GM08714 (cell line): ENCODE measurements around the gene CSF3R.
"Not testable (repeated sequence)": the region's sequence is repeated elsewhere in the genome, so short reads cannot be mapped to it uniquely, and the experiment has no call there.

ENCODE experiments used
- H3K4me3 ChIP-seq: fragments of 200-500 bp; sonication (Bioruptor generic); 2 replicates; pipeline ENCODE4 v1.5.1; 2014; ENCODE audit warnings: mild to moderate bottlenecking, low read length, inconsistent platforms
- ZNF274 ChIP-seq: IDR thresholded peaks from 2 replicates; pipeline ENCODE4 v1.6.1; 2012; ENCODE audit warnings: mild to moderate bottlenecking, low read depth, low read length

CSF3R gene

GRCh38 chr1:36481771-36482723 lies 666 bp downstream of the CSF3R start:
- no peak for TF ChIP-seq ZNF274
- H3K4me3 ChIP-seq, result no peak overlapping the region

- TF ChIP-seq ZNF274, result no peak
- no peak overlapping the region for H3K4me3 ChIP-seq
Measured at GRCh38 chr1:36481091-36481490, 1.6 kb downstream of the CSF3R start.

GRCh38 chr1:36480161-36480560 lies 2.6 kb downstream of the CSF3R start:
- no peak for TF ChIP-seq ZNF274
- no peak overlapping the region for H3K4me3 ChIP-seq

- TF ChIP-seq ZNF274, result no peak
- H3K4me3 ChIP-seq, result no peak overlapping the region
Measured at GRCh38 chr1:36479505-36480051, 3.1 kb downstream of the CSF3R start.

- H3K4me3 ChIP-seq, result not testable (repeated sequence)
Measured at GRCh38 chr1:36477615-36478014, 5.1 kb downstream of the CSF3R start.

GRCh38 chr1:36476945-36477344 lies 5.8 kb downstream of the CSF3R start:
- no peak for TF ChIP-seq ZNF274
- H3K4me3 ChIP-seq, result no peak overlapping the region

- H3K4me3 ChIP-seq, result no peak overlapping the region
- TF ChIP-seq ZNF274, result no peak
Measured at GRCh38 chr1:36475910-36476604, 6.7 kb downstream of the CSF3R start.

GRCh38 chr1:36475341-36475740 lies 7.4 kb downstream of the CSF3R start:
- H3K4me3 ChIP-seq, result no peak overlapping the region
- no peak for TF ChIP-seq ZNF274

DNA sequence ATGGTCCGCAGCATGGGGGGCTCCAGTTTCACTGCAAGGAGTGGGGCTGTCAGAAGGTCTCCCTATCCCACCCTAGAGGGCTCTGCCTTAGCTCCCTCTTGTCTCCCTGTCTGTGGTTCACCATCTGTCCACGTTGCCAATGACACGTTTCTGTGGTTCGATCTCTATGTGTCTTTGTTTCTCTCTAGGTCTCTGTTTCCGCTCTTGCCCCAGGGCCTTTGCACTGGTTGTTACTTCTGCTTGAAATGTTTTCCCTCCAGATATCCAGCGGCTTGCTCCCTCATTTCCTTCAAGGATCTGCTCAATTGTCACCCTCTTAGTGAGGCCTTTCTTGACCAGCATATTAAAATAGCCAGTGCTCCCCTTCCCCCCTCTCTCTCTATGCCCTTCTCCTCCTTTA lies 10.1 kb downstream of the CSF3R start:
- no peak overlapping the region for H3K4me3 ChIP-seq
- TF ChIP-seq ZNF274, result no peak

GRCh38 chr1:36471830-36472641 lies 10.7 kb downstream of the CSF3R start:
- TF ChIP-seq ZNF274, result no peak
- no peak overlapping the region for H3K4me3 ChIP-seq

DNA sequence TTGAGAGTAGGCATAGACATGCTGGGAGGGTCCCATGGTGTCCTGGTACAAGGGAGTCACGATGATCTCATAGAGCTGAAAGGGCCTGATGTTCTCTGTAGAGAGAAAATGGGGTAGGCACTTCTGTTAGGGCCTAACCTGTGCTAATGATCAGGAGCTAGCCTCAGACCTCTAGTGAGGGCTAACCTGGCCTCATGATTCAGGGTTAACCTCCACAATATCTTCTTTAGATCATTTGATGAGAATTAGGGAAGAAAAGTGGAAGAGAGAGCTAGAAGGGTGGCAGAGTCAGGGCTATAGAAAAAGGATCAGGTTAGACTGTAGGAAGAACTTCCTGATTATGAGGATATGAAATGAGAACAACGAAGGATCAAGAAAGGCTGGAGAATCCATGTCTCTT lies 13.6 kb downstream of the CSF3R start:
- no peak for TF ChIP-seq ZNF274
- no peak overlapping the region for H3K4me3 ChIP-seq

GRCh38 chr1:36467700-36468455 lies 14.8 kb downstream of the CSF3R start:
- no peak for TF ChIP-seq ZNF274
- no peak overlapping the region for H3K4me3 ChIP-seq

- TF ChIP-seq ZNF274, result no peak
- H3K4me3 ChIP-seq, result no peak overlapping the region
Measured at GRCh38 chr1:36467027-36467410, 15.7 kb downstream of the CSF3R start.
